ENCODE data around the gene DCAF4.

The DCAF4 gene

GRCh38 chr14:72894623-72895378 lies 31.5 kb upstream of the DCAF4 start:
- DNase-seq (ENCODE audit: low read depth in 2 of 2): no peak

GRCh38 chr14:72898448-72898847 lies 27.8 kb upstream of the DCAF4 start:
- DNase-seq (ENCODE audit: low read depth in 2 of 2): no peak

- DNase-seq (ENCODE audit: low read depth in 2 of 2): no peak
Measured at GRCh38 chr14:72901361-72901760, 24.9 kb upstream of the DCAF4 start.

- DNase-seq (ENCODE audit: low read depth in 2 of 2): no peak
Measured at GRCh38 chr14:72902801-72903530, 23.3 kb upstream of the DCAF4 start.

- no peak for DNase-seq (ENCODE audit: low read depth in 2 of 2)
Measured at GRCh38 chr14:72903716-72904115, 22.5 kb upstream of the DCAF4 start.

GRCh38 chr14:72904218-72904617 lies 22.0 kb upstream of the DCAF4 start:
- DNase-seq (ENCODE audit: low read depth in 2 of 2): no peak

- peak; percentile 56 to 64 for DNase-seq (ENCODE audit: low read depth in 2 of 2)
Measured at GRCh38 chr14:72904840-72905561, 21.3 kb upstream of the DCAF4 start.

GRCh38 chr14:72906316-72906715 lies 19.9 kb upstream of the DCAF4 start:
- DNase-seq (ENCODE audit: low read depth in 2 of 2): peak; percentile 94 to 95

- DNase-seq (ENCODE audit: low read depth in 2 of 2): no peak
Measured at GRCh38 chr14:72906879-72907278, 19.4 kb upstream of the DCAF4 start.

GRCh38 chr14:72907886-72908285 lies 18.4 kb upstream of the DCAF4 start:
- peak; percentile 48 to 50 for DNase-seq (ENCODE audit: low read depth in 2 of 2)

- DNase-seq (ENCODE audit: low read depth in 2 of 2): no peak
Measured at GRCh38 chr14:72909163-72909562, 17.1 kb upstream of the DCAF4 start.

GRCh38 chr14:72913809-72914208 lies 12.5 kb upstream of the DCAF4 start:
- DNase-seq (ENCODE audit: low read depth in 2 of 2): no peak

- no peak for DNase-seq (ENCODE audit: low read depth in 2 of 2)
Measured at GRCh38 chr14:72916174-72916573, 10.1 kb upstream of the DCAF4 start.

GRCh38 chr14:72917094-72917802 lies 9.0 kb upstream of the DCAF4 start:
- DNase-seq (ENCODE audit: low read depth in 2 of 2): no peak

- DNase-seq (ENCODE audit: low read depth in 2 of 2): no peak
Measured at GRCh38 chr14:72920008-72920407, 6.3 kb upstream of the DCAF4 start.

GRCh38 chr14:72921396-72921795 lies 4.9 kb upstream of the DCAF4 start:
- no peak for DNase-seq (ENCODE audit: low read depth in 2 of 2)

- DNase-seq (ENCODE audit: low read depth in 2 of 2): no peak
Measured at GRCh38 chr14:72924337-72924736, 1.9 kb upstream of the DCAF4 start.

GRCh38 chr14:72925171-72925759 lies 999 bp upstream of the DCAF4 start:
- DNase-seq (ENCODE audit: low read depth in 2 of 2): no peak

GRCh38 chr14:72925815-72926291 lies 411 bp upstream of the DCAF4 start:
- DNase-seq (ENCODE audit: low read depth in 2 of 2): no peak

GRCh38 chr14:72928872-72929271 lies 2.6 kb downstream of the DCAF4 start:
- no peak for DNase-seq (ENCODE audit: low read depth in 2 of 2)

- DNase-seq (ENCODE audit: low read depth in 2 of 2): no peak
Measured at GRCh38 chr14:72929316-72930080, 3.2 kb downstream of the DCAF4 start.

Data from fibroblast of skin of left biceps (primary cell).